IMR-90 (cell line): ENCODE results near the gene TMBIM1. TPM values are rescaled to one million over a fixed set of nuclear protein-coding genes. Genes with fewer than 3 reads are reported as not detected.

Experiments used
- ATAC-seq: fragments of 200-7000 bp; cut with Tn5 transposase; 2 replicates; pipeline ENCODE4 v1.9.1; 2020; ENCODE audit warnings: low read depth, mild to moderate bottlenecking, moderate library complexity
- BruUV-seq: library from RNA; stranded (reverse); fragments of 400-500 nt; replicated peaks from 2 replicates; lab custom pipeline; 2021; lab: Mats Ljungman, UMichigan
- CTCF ChIA-PET: fragments of 300-600 bp; formaldehyde crosslinking; extraction: SDS; loops from one replicate; lab custom pipeline; 2021; ENCODE audit warnings: antibody characterized with exemption; lab: Yijun Ruan, JAX
- POLR2A ChIA-PET: fragments of 300-600 bp; sonication (Branson Sonifier 250); formaldehyde crosslinking; loops from one replicate; lab custom pipeline; 2022; ENCODE audit warnings: antibody characterized with exemption; ENCODE audit not compliant: unreplicated experiment; lab: Charles Lee
- DNase-seq: peaks from one replicate; pipeline ENCODE4 v3.0.0; 2013
- H2AFZ ChIP-seq: replicated peaks from 2 replicates; pipeline ENCODE3; 2013; ENCODE audit warnings: low read length, mild to moderate bottlenecking; ENCODE audit not compliant: poor library complexity
- H2AK5ac ChIP-seq: 2 replicates; pipeline ENCODE4 v1.6.1; 2013; ENCODE audit warnings: low read depth, low read length, inconsistent platforms
- H2AK9ac ChIP-seq: replicated peaks from 2 replicates; pipeline ENCODE3; 2013; ENCODE audit warnings: mild to moderate bottlenecking, low read depth, low read length, moderate library complexity; ENCODE audit not compliant: poor library complexity
- H2BK120ac ChIP-seq: 2 replicates; pipeline ENCODE4 v1.6.1; 2013; ENCODE audit warnings: low read depth, low read length, inconsistent platforms
- H2BK15ac ChIP-seq: 3 replicates; pipeline ENCODE4 v1.6.1; 2013; ENCODE audit warnings: low read depth, low read length, inconsistent platforms
- H2BK20ac ChIP-seq: 2 replicates; pipeline ENCODE4 v1.6.1; 2013; ENCODE audit warnings: low read depth, mild to moderate bottlenecking, inconsistent platforms, low read length, moderate library complexity
- H2BK5ac ChIP-seq: 2 replicates; pipeline ENCODE4 v1.6.1; 2013; ENCODE audit warnings: mild to moderate bottlenecking, low read depth, low read length, inconsistent platforms; ENCODE audit not compliant: poor library complexity, severe bottlenecking
- H3K14ac ChIP-seq: replicated peaks from 2 replicates; pipeline ENCODE4 v1.6.1; 2013; ENCODE audit warnings: low read depth, low read length, inconsistent platforms
- H3K18ac ChIP-seq: 2 replicates; pipeline ENCODE4 v1.6.1; 2013; ENCODE audit warnings: low read depth, low read length, control low read depth
- H3K23ac ChIP-seq: 2 replicates; pipeline ENCODE4 v1.6.1; 2013; ENCODE audit warnings: low read depth, low read length, inconsistent platforms
- H3K27ac ChIP-seq: 2 replicates; pipeline ENCODE4 v1.5.1; 2013; ENCODE audit warnings: mild to moderate bottlenecking, control low read depth, low read length; ENCODE audit not compliant: insufficient read depth
- H3K27me3 ChIP-seq: 2 replicates; pipeline ENCODE4 v1.6.1; 2013; ENCODE audit warnings: low read length; ENCODE audit not compliant: control insufficient read depth, insufficient read depth
- H3K36me3 ChIP-seq: 2 replicates; pipeline ENCODE4 v1.6.1; 2013; ENCODE audit warnings: low read length, mixed read lengths; ENCODE audit not compliant: control insufficient read depth, insufficient read depth
- H3K4ac ChIP-seq: 2 replicates; pipeline ENCODE4 v1.6.1; 2013; ENCODE audit warnings: low read depth, low read length, inconsistent platforms
- H3K4me1 ChIP-seq: 2 replicates; pipeline ENCODE4 v1.6.1; 2013; ENCODE audit warnings: low read length, mixed read lengths; ENCODE audit not compliant: control insufficient read depth, insufficient read depth
- H3K4me2 ChIP-seq: 2 replicates; pipeline ENCODE4 v1.6.1; 2013; ENCODE audit warnings: low read depth, mild to moderate bottlenecking, control low read depth, low read length, moderate library complexity
- H3K4me3 ChIP-seq: 2 replicates; pipeline ENCODE4 v1.5.1; 2013; ENCODE audit warnings: low read depth, mild to moderate bottlenecking, control low read depth, low read length, moderate library complexity; ENCODE audit not compliant: insufficient read depth
- H3K56ac ChIP-seq: 2 replicates; pipeline ENCODE4 v1.6.1; 2013; ENCODE audit warnings: low read length, inconsistent platforms; ENCODE audit not compliant: insufficient read depth; ENCODE audit errors: extremely low read depth
- H3K79me1 ChIP-seq, 2 experiments: 2 replicates each; pipeline ENCODE4 v1.6.1; 2013; ENCODE audit warnings: low read length in 2 of 2, inconsistent platforms in 1 of 2, low read depth in 1 of 2
- H3K9ac ChIP-seq: 2 replicates; pipeline ENCODE4 v1.6.1; 2013; ENCODE audit warnings: low read depth, low read length, control low read depth
- H3K9me1 ChIP-seq: 2 replicates; pipeline ENCODE4 v1.6.1; 2013; ENCODE audit warnings: low read length, inconsistent platforms; ENCODE audit not compliant: insufficient read depth
- H3K9me3 ChIP-seq: 2 replicates; pipeline ENCODE4 v1.6.1; 2013; ENCODE audit warnings: low read length; ENCODE audit not compliant: control insufficient read depth, insufficient read depth
- H4K20me1 ChIP-seq: 2 replicates; pipeline ENCODE4 v1.6.1; 2013; ENCODE audit warnings: low read length, inconsistent platforms; ENCODE audit not compliant: insufficient read depth
- H4K5ac ChIP-seq: 2 replicates; pipeline ENCODE4 v1.6.1; 2013; ENCODE audit warnings: mild to moderate bottlenecking, low read depth, low read length, control low read depth
- H4K8ac ChIP-seq, 2 experiments: 2 replicates each; pipeline ENCODE4 v1.6.1; 2013; ENCODE audit warnings: low read depth in 2 of 2, low read length in 2 of 2, control low read depth in 1 of 2, inconsistent platforms in 1 of 2
- H4K91ac ChIP-seq: 2 replicates; pipeline ENCODE4 v1.6.1; 2013; ENCODE audit warnings: low read depth, low read length, inconsistent platforms; ENCODE audit not compliant: insufficient read depth
- RFX5 ChIP-seq: IDR thresholded peaks from 2 replicates; pipeline ENCODE4 v1.8.0; 2012; ENCODE audit warnings: low read depth, mild to moderate bottlenecking, low read length, moderate library complexity
- WGBS, 2 experiments: methylation state at CpG; one replicate each; pipeline versions ENCODE4 v1.1.5 to v1.1.7; 2013; ENCODE audit warnings: missing lambda C conversion rate in 2 of 2; ENCODE audit not compliant: insufficient read length in 1 of 2; ENCODE audit errors: extremely low coverage in 2 of 2; 5-methylcytosine and 5-hydroxymethylcytosine counted together
- dilution Hi-C: fragments of 300-500 bp; cut with HindIII; formaldehyde crosslinking; loops from one replicate; pipeline ENCODE4 v1.14.3; 2018; ENCODE audit warnings: low sequenced_read_pairs; ENCODE audit not compliant: unreplicated experiment
- in situ Hi-C: fragments of 300-500 bp; cut with MboI; formaldehyde crosslinking; loops from 3 replicates; pipeline ENCODE4 v1.14.3; 2019; ENCODE audit warnings: low sequenced_read_pairs, inconsistent platforms, mixed read lengths
- intact Hi-C: fragments of 100-400 bp; cut with micrococcal nuclease; formaldehyde crosslinking; loops from 2 replicates; pipeline ENCODE4 v1.10.0; 2022
- polyA plus RNA-seq, 3 experiments: library from polyadenylated mRNA; depleted of rRNA; stranded (reverse); fragments of >200 nt; gene quantifications; 2 replicates each; pipeline ENCODE4 v1.2.3, GENCODE V29; 2012; ENCODE audit warnings: low replicate concordance in 1 of 3
- total RNA-seq: library from RNA; depleted of rRNA; stranded (reverse); fragments of >200 nt; gene quantifications from 2 replicates; pipeline ENCODE4 v1.2.3, GENCODE V29; 2012
- TF ChIP-seq, protein P1 (sequence below): fragments of 150-350 bp; IDR thresholded peaks from 2 replicates; pipeline ENCODE4 v1.6.1; 2017; ENCODE audit warnings: mild to moderate bottlenecking, antibody characterized with exemption, low read length, low read depth

TMBIM1 gene
- total and polyA plus RNA-seq, 2 of the 4 experiments (the other 2 are of a cell fraction): 84.6 to 102 TPM

DNA sequence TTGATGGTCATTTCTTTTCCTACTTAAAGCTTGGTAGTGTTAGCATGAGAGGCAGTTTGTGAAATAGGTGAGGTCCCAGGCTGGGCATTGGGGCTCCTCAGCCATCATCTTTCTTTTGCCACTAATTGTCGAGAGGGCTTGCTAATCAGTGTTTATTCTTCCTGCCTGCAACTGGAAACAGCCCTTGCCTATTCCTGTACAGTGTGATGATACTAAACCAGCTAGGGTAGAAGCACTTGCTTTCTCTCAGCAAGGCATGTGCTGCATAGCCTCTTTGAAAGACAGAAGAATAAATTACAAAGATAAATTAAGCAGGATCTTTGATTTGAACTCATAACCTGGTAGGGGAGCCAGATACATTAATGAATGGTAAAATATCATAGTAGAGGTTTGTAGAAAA lies 48.1 kb downstream of the TMBIM1 start:
- Histone ChIP-seq H3K27ac (no peak overlapping the region), H4K8ac (no peak overlapping the region), H2BK15ac (no peak overlapping the region), H3K4me1 (no peaks in the 10 kb centered on the region), H2BK120ac (no peak overlapping the region), H2AK5ac (no peak overlapping the region), H2AK9ac (no peak overlapping the region), H3K27me3 (no peaks in the 10 kb centered on the region), H3K14ac (no peak overlapping the region), H2AFZ (no peak overlapping the region), H4K5ac (no peak overlapping the region), H4K20me1 (peaks cover 27% of the 10 kb centered on the region), H3K23ac (no peak overlapping the region), H3K4me2 (no peak overlapping the region), H3K4me3 (no peak overlapping the region), H3K79me1 (peaks cover 36 to 66% of the 10 kb centered on the region in 2 experiments), H3K18ac (no peak overlapping the region), H2BK5ac (no peak overlapping the region), H3K9ac (no peak overlapping the region), H3K4ac (no peak overlapping the region), H3K9me3 (no peaks in the 10 kb centered on the region), H3K36me3 (peaks cover 66% of the 10 kb centered on the region), H4K91ac (no peak overlapping the region), H3K9me1 (0 out of 2 replicates have a peak, but pooled peaks cover 5% of the 10 kb centered on the region), H2BK20ac (no peak overlapping the region), H3K56ac (no peak overlapping the region)
- ChIA-PET CTCF (no interaction called here), POLR2A (interaction anchor here (0.6 kb wide), 1 partner anchor 26 kb away, joined by 3 read pairs; the partner anchor contains the start of genes AAMP and PNKD)
- in situ Hi-C loops: no loop called here
- dilution Hi-C loops: no loop called here
- no TSS peak for BruUV-seq
- no peak for DNase-seq
- WGBS, 2 experiments: no CpG with 5 or more reads among the region's 1 CpG
- no peak for ATAC-seq
- TF ChIP-seq RFX5: no peak
- TF ChIP-seq, protein P1, sequence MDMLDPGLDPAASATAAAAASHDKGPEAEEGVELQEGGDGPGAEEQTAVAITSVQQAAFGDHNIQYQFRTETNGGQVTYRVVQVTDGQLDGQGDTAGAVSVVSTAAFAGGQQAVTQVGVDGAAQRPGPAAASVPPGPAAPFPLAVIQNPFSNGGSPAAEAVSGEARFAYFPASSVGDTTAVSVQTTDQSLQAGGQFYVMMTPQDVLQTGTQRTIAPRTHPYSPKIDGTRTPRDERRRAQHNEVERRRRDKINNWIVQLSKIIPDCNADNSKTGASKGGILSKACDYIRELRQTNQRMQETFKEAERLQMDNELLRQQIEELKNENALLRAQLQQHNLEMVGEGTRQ: no peak
- intact Hi-C loops: no loop called here
